ENCODE measurements around the gene HLF. TPM values are rescaled to one million over a fixed set of nuclear protein-coding genes. Genes with fewer than 3 reads are reported as not detected.

Gene HLF
- polyA plus RNA-seq, 4 donors, result 5.9 to 7.5 (median 6.1) TPM

DNA sequence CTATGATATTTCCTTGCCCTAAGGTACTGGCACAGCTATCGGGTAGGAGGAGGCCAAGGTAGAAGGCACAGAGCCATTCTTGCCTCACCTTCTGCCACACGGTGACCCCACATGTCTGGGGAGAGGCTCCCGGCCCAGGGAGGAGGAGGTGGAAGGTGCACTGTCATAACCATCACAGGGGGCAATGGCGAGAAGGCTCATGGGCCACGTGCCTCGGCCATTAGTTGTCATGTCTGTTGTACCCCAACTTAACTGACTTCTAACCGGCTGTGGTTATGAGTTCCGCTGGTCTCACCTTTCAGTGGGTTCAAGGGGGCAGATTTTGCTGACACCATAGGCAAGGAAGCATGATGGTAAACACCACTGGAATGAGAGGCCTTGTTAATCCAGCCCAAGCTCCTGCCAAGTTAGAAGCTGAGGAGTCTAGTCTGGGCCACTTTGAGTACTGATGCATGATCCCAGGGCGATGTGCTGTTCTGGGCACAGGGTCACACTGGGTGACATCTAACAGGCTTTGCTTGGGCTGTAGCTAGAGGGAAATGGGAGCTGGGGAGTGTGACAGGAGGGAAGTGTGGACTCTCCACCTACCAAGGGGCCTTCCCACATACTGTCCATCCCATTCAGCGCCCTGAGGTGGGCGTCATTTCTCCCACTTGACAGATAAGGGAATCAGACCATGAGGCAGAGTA lies 39.6 kb downstream of the HLF start:
- no peak for DNase-seq (ENCODE audit: low read depth in 4 of 4, low spot score in 3 of 4)

- DNase-seq (ENCODE audit: low read depth in 4 of 4, low spot score in 3 of 4), result no peak
Observed at GRCh38 chr17:55305321-55306087, 40.7 kb downstream of the HLF start.

DNA sequence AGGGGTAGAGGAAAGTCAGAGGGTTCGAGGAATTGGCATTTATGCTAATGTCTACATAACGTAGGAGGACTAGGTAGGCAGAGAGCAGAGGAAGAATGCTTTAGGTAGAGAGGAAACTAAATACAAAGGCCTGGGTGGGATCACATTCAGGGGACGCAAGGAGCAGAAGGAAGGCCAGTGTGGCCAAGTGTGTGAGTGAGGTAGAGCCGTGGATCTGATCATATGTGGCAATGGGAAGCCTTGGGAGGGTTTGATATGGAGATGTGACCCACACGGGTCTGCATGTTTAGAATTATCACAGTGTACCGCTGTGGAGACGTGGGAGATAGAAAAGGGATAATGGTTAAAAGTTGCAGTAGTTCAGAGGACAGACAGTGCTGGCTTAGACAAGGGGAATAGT lies 43.1 kb downstream of the HLF start:
- no peak for DNase-seq (ENCODE audit: low read depth in 4 of 4, low spot score in 3 of 4)

- DNase-seq (ENCODE audit: low read depth in 4 of 4, low spot score in 3 of 4), result no peak
Observed at GRCh38 chr17:55308613-55309391, 44.0 kb downstream of the HLF start.

DNA sequence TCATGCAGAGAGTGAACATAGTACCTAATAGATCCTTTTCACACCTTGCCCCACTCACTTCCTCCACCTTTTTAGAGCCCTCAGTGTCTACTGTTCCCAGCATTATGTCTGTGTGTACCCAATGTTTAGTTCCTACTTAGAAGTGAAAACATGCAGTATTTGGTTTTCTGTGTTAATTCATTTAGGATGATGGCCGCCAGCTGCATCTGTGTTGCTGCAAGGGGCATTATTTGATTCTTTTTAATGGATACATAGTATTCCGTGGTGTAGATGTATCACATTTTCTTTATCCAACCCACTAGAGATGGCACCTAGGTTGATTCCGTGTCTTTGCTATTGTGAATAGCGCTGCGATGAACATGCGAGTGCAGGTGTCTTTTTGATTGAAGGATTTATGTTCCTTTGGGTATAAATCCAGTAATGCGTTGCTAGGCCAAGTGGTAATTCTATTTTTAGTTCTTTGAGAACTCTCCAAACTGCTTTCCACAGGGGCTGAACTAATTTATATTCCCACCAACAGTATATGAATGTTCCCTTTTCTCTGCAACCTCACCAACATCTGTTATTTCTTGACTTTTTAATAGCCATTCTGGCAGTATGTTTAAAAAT lies 47.1 kb downstream of the HLF start:
- no peak for DNase-seq (ENCODE audit: low read depth in 4 of 4, low spot score in 3 of 4)

DNA sequence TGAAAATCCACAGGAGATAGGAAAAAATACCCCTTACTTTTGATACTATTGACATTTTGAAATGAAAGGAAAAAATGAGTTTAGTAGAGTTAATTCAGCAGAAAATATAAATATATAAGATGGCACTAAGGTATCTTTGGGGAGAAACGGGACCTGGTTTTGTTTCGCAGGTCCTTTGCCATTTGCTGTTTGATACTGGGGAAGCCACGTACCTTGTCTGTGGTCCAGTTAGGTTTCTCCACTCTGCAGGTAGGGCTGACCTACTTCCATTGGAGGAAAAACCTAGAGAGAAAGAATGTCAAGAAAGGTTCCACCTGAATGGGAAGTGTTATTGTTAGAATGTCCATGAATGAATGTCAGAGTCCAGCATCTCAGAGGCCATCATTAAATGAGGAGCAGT lies 48.1 kb downstream of the HLF start:
- no peak for DNase-seq (ENCODE audit: low read depth in 4 of 4, low spot score in 3 of 4)

GRCh38 chr17:55314061-55314783 lies 49.5 kb downstream of the HLF start:
- DNase-seq (ENCODE audit: low read depth in 4 of 4, low spot score in 3 of 4), result no peak

- no peak for DNase-seq (ENCODE audit: low read depth in 4 of 4, low spot score in 3 of 4)
Observed at GRCh38 chr17:55314784-55315491, 50.2 kb downstream of the HLF start.

DNA sequence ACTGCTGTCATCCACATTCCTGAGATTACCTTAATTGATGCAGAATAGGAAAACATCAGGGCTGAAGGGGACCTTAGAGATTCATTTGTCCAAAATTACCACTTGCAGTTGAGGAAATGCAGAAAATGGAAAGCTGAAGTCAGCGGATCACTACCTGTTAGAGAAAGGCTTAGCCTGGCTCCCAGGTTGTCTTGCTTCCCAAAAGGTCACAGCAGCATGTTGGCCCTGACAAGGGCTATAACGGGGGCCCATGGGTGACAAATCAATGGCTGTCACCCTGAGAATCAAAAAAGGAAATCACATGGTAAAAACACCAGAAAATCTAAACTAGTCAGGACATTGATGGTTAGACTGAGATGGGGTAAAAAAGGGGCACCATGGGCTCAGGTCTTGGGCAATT lies 51.7 kb downstream of the HLF start:
- no peak for DNase-seq (ENCODE audit: low read depth in 4 of 4, low spot score in 3 of 4)

DNA sequence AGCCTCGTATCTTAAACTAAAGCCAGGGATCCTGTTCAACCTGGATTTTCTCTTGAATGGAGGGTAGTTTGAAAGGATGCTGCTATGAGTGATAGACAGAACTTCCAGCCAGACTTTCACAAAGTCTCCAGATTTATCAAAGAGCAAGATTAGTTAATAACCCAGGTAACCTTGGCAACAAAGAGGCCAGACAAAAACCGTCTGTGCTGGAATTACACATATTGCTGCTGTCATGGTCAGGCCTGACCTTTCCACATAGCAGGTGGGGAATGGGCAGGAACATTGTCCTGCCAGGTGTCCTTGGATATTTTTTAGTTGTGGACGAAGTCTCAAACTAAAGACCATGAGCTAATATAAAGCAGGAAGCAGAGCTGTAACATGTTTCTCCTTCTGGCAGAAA lies 52.5 kb downstream of the HLF start:
- no peak for DNase-seq (ENCODE audit: low read depth in 4 of 4, low spot score in 3 of 4)

DNA sequence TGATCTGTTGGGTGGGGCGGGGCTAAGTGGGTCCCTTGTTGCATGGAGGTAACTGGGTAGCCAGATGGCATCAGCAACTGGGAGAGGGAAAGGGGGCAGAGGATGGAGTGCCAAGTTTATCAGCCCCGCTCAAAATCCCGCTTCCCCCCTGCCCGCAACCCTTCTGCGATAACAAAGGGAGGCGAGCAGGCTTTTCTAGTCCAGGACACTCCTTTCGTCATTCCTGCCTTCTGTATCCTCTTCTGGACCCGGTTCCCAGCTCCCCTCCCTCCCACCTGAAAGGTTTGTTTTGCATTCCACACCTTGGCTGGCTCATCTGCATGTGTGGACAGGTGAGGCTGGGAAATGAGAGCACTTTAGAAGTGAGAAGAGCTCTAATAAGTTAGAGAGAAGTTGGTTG lies 53.3 kb downstream of the HLF start:
- no peak for DNase-seq (ENCODE audit: low read depth in 4 of 4, low spot score in 3 of 4)

GRCh38 chr17:55318715-55319487 lies 54.1 kb downstream of the HLF start:
- no peak for DNase-seq (ENCODE audit: low read depth in 4 of 4, low spot score in 3 of 4)

- no peak for DNase-seq (ENCODE audit: low read depth in 4 of 4, low spot score in 3 of 4)
Observed at GRCh38 chr17:55319933-55320593, 55.3 kb downstream of the HLF start.

DNA sequence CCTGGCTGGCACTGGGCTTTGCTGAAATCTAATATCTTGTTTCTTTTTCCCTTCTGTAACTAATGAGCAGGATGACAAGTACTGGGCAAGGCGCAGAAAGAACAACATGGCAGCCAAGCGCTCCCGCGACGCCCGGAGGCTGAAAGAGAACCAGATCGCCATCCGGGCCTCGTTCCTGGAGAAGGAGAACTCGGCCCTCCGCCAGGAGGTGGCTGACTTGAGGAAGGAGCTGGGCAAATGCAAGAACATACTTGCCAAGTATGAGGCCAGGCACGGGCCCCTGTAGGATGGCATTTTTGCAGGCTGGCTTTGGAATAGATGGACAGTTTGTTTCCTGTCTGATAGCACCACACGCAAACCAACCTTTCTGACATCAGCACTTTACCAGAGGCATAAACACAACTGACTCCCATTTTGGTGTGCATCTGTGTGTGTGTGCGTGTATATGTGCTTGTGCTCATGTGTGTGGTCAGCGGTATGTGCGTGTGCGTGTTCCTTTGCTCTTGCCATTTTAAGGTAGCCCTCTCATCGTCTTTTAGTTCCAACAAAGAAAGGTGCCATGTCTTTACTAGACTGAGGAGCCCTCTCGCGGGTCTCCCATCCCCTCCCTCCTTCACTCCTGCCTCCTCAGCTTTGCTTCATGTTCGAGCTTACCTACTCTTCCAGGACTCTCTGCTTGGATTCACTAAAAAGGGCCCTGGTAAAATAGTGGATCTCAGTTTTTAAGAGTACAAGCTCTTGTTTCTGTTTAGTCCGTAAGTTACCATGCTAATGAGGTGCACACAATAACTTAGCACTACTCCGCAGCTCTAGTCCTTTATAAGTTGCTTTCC lies 56.0 kb downstream of the HLF start:
- DNase-seq (ENCODE audit: low read depth in 4 of 4, low spot score in 3 of 4), result no peak

- no peak for DNase-seq (ENCODE audit: low read depth in 4 of 4, low spot score in 3 of 4)
Observed at GRCh38 chr17:55321427-55322060, 56.8 kb downstream of the HLF start.

DNA sequence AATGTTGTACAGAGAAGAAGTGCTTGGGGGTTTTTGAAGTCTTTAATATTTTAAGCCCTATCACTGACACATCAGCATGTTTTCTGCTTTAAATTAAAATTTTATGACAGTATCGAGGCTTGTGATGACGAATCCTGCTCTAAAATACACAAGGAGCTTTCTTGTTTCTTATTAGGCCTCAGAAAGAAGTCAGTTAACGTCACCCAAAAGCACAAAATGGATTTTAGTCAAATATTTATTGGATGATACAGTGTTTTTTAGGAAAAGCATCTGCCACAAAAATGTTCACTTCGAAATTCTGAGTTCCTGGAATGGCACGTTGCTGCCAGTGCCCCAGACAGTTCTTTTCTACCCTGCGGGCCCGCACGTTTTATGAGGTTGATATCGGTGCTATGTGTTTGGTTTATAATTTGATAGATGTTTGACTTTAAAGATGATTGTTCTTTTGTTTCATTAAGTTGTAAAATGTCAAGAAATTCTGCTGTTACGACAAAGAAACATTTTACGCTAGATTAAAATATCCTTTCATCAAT lies 57.8 kb downstream of the HLF start:
- DNase-seq (ENCODE audit: low read depth in 4 of 4, low spot score in 3 of 4), result no peak
